Keratinocyte (primary cell): ENCODE results near the gene HIF1A. TPM values are rescaled to one million over a fixed set of nuclear protein-coding genes. Genes with fewer than 3 reads are reported as not detected.

ENCODE experiments used
- DNase-seq: peaks from one replicate; pipeline ENCODE4 v3.0.0-alpha.2; 2011; ENCODE audit warnings: low read depth, missing footprints, low spot score
- FAIRE-seq: peaks from 2 replicates; lab custom pipeline; 2011; peaks lifted over from hg19 to GRCh38; lab: Jason Lieb, UNC
- H2AFZ ChIP-seq: 2 replicates; pipeline ENCODE4 v1.6.0; 2012; ENCODE audit warnings: low read length, control low read depth, inconsistent platforms; ENCODE audit not compliant: control insufficient read depth
- H3K27ac ChIP-seq: 2 replicates; pipeline ENCODE4 v1.5.1; 2011; ENCODE audit warnings: low read length; ENCODE audit not compliant: control insufficient read depth, insufficient read depth
- H3K27me3 ChIP-seq: 3 replicates; pipeline ENCODE4 v1.6.0; 2011; ENCODE audit warnings: low read length; ENCODE audit not compliant: control insufficient read depth, insufficient read depth; ENCODE audit errors: extremely low read depth
- H3K36me3 ChIP-seq, 2 experiments: 2 replicates in 1 of 2; 3 replicates in 1 of 2; pipeline ENCODE4 v1.5.1; 2011; ENCODE audit warnings: low read length in 2 of 2, mild to moderate bottlenecking in 1 of 2; ENCODE audit not compliant: control insufficient read depth in 2 of 2, insufficient read depth in 2 of 2; ENCODE audit errors: extremely low read depth in 1 of 2
- H3K4me1 ChIP-seq: 3 replicates; pipeline ENCODE4 v1.5.1; 2011; ENCODE audit warnings: low read length; ENCODE audit not compliant: control insufficient read depth, insufficient read depth; ENCODE audit errors: extremely low read depth
- H3K4me2 ChIP-seq: 3 replicates; pipeline ENCODE4 v1.6.0; 2011; ENCODE audit warnings: low read depth, low read length; ENCODE audit not compliant: control insufficient read depth, insufficient read depth; ENCODE audit errors: extremely low read depth
- H3K4me3 ChIP-seq, 3 experiments: fragments of 200-600 bp in 1 of 3; sonication (generic) in 1 of 3; 2 replicates in 2 of 3; 3 replicates in 1 of 3; pipeline ENCODE4 v1.5.1; 2011 to 2016; ENCODE audit warnings: low read length in 3 of 3, mild to moderate bottlenecking in 3 of 3, control low read depth in 2 of 3, inconsistent platforms in 1 of 3, low read depth in 1 of 3, mixed read lengths in 1 of 3, mixed run types in 1 of 3, moderate library complexity in 1 of 3; ENCODE audit not compliant: control insufficient read depth in 2 of 3, insufficient read depth in 2 of 3; ENCODE audit errors: extremely low read depth in 1 of 3
- H3K79me2 ChIP-seq: 2 replicates; pipeline ENCODE4 v1.6.0; 2012; ENCODE audit warnings: low read length; ENCODE audit not compliant: control insufficient read depth, insufficient read depth
- H3K9ac ChIP-seq: 3 replicates; pipeline ENCODE4 v1.6.0; 2011; ENCODE audit warnings: low read length; ENCODE audit not compliant: control insufficient read depth, insufficient read depth; ENCODE audit errors: extremely low read depth
- H3K9me1 ChIP-seq: 3 replicates; pipeline ENCODE4 v1.6.0; 2011; ENCODE audit warnings: low read length; ENCODE audit not compliant: control insufficient read depth, insufficient read depth; ENCODE audit errors: extremely low read depth
- H3K9me3 ChIP-seq: 2 replicates; pipeline ENCODE4 v1.5.1; 2012; ENCODE audit warnings: low read depth, low read length; ENCODE audit not compliant: control insufficient read depth
- H4K20me1 ChIP-seq: 3 replicates; pipeline ENCODE4 v1.6.0; 2011; ENCODE audit warnings: low read length; ENCODE audit not compliant: control insufficient read depth, insufficient read depth; ENCODE audit errors: extremely low read depth
- EZH2 ChIP-seq: IDR thresholded peaks from one replicate; pipeline ENCODE4 v1.6.1; 2012; ENCODE audit warnings: inconsistent platforms, mild to moderate bottlenecking, low read length, moderate library complexity
- dilution Hi-C: fragments of 300-500 bp; cut with MboI; formaldehyde crosslinking; loops from one replicate; pipeline ENCODE4 v1.7.0; 2020; ENCODE audit warnings: low sequenced_read_pairs; ENCODE audit not compliant: extremely low pct_ligation_motif_present
- polyA plus RNA-seq, 5 experiments: library from polyadenylated mRNA; depleted of rRNA in 3 of 5; stranded (reverse) in 3 of 5; stranded (forward) in 1 of 5; unstranded in 1 of 5; fragments of >200 nt; gene quantifications; 1 replicate in 1 of 5; 2 replicates in 3 of 5; 3 replicates in 1 of 5; pipeline versions ENCODE4 v1.2.1 to v1.2.3, GENCODE V29; 2011 to 2012; ENCODE audit warnings: missing spikeins in 2 of 5, low read depth in 1 of 5, low replicate concordance in 1 of 5
- TF ChIP-seq, protein P1 (sequence below), 3 experiments: IDR thresholded peaks in 1 of 3; conservative IDR thresholded peaks in 1 of 3; optimal IDR thresholded peaks in 1 of 3; 2 replicates in 2 of 3; 3 replicates in 1 of 3; pipeline versions ENCODE3 to v1.5.1; 2011; ENCODE audit warnings: low read length in 3 of 3, mild to moderate bottlenecking in 3 of 3, moderate library complexity in 2 of 3, control low read depth in 1 of 3, inconsistent platforms in 1 of 3; ENCODE audit not compliant: insufficient read depth in 2 of 3; ENCODE audit errors: extremely low read depth in 1 of 3

Gene HIF1A
- polyA plus RNA-seq, 1 donor (not counting 4 experiments of a cell fraction or from before 2014, with no cell fraction given): 202 TPM

DNA sequence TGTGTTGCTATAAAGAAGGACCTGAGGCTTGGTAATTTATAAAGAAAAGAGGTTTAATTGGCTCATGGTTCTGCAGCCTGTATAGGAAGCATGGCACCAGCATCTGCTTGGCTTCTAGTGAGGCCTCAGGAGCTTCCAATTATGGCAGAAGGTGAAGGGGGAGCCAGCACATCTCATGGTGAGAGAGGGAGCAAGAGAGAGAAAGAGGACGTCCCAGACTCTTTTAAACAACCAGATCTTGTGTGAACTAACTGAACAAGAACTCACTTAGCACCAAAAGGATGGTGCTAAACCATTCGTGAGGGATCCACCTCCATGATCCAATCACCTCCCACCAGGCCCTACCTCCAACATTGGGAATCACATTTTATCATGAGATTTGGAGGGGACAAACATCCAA, 60.8 kb downstream of the HIF1A start:
- H3K4me2 ChIP-seq: no peak overlapping the region
- H3K9ac ChIP-seq: no peak overlapping the region
- TF ChIP-seq, protein P1, sequence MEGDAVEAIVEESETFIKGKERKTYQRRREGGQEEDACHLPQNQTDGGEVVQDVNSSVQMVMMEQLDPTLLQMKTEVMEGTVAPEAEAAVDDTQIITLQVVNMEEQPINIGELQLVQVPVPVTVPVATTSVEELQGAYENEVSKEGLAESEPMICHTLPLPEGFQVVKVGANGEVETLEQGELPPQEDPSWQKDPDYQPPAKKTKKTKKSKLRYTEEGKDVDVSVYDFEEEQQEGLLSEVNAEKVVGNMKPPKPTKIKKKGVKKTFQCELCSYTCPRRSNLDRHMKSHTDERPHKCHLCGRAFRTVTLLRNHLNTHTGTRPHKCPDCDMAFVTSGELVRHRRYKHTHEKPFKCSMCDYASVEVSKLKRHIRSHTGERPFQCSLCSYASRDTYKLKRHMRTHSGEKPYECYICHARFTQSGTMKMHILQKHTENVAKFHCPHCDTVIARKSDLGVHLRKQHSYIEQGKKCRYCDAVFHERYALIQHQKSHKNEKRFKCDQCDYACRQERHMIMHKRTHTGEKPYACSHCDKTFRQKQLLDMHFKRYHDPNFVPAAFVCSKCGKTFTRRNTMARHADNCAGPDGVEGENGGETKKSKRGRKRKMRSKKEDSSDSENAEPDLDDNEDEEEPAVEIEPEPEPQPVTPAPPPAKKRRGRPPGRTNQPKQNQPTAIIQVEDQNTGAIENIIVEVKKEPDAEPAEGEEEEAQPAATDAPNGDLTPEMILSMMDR (optimal IDR thresholded peaks at IDR 0.05 in 1 of 3, IDR thresholded peaks at IDR 0.05 in 1 of 3, conservative IDR thresholded peaks at IDR 0.05 in 1 of 3; ENCODE audit: extremely low read depth in 1 of 3, insufficient read depth in 2 of 3, low read length in 3 of 3): no peak
- no peak for TF ChIP-seq EZH2
- no peaks in the 10 kb centered on the region for H3K27me3 ChIP-seq
- no peaks in the 10 kb centered on the region for H3K36me3 ChIP-seq
- no peaks in the 10 kb centered on the region for H3K9me1 ChIP-seq
- DNase-seq (no peak), FAIRE-seq (no peak)
- H4K20me1 ChIP-seq: no peaks in the 10 kb centered on the region
- no peak overlapping the region for H3K27ac ChIP-seq
- peaks cover 26% of the 10 kb centered on the region for H3K4me1 ChIP-seq
- no peak overlapping the region for H2AFZ ChIP-seq
- no peak overlapping the region for H3K4me3 ChIP-seq
- dilution Hi-C loops: no loop called here
- H3K9me3 ChIP-seq: peaks cover 3% of the 10 kb centered on the region
- H3K79me2 ChIP-seq: no peaks in the 10 kb centered on the region

DNA sequence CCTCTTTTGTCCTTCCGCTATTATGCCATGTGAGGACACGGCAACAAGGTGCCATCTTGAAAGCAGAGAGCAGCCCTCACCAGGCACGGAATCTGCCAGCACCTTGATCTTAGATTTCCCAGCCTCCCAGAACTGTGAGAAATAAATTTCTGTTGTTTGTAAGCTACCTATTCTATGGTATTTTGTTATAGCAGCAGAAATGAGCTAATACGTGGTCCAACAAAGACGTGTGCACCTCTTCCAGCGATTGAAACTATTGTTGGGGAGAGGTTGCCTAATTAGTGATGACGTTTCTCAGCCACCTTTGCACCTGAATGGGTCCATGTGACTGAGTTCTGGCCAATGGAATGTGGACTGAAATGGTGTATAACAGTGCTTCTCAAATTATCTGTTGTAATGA, 64.6 kb downstream of the HIF1A start:
- TF ChIP-seq, protein P1 (optimal IDR thresholded peaks at IDR 0.05 in 1 of 3, IDR thresholded peaks at IDR 0.05 in 1 of 3, conservative IDR thresholded peaks at IDR 0.05 in 1 of 3; ENCODE audit: extremely low read depth in 1 of 3, insufficient read depth in 2 of 3, low read length in 3 of 3): no peak
- peaks cover 25% of the 10 kb centered on the region for H3K79me2 ChIP-seq
- DNase-seq (no peak), FAIRE-seq (no peak)
- H3K4me1 ChIP-seq: peaks cover 6% of the 10 kb centered on the region
- no peaks in the 10 kb centered on the region for H3K36me3 ChIP-seq
- no peaks in the 10 kb centered on the region for H4K20me1 ChIP-seq
- no peak overlapping the region for H3K4me2 ChIP-seq
- no peak overlapping the region for H3K27ac ChIP-seq
- H3K9me3 ChIP-seq: peaks cover 2% of the 10 kb centered on the region
- no peak overlapping the region for H3K4me3 ChIP-seq
- H3K9ac ChIP-seq: no peak overlapping the region
- dilution Hi-C loops: no loop called here
- no peak overlapping the region for H2AFZ ChIP-seq
- H3K9me1 ChIP-seq: no peaks in the 10 kb centered on the region
- H3K27me3 ChIP-seq: no peaks in the 10 kb centered on the region
